Measurements from ENCODE around the gene TRABD2A. TPM values are rescaled to one million over a fixed set of nuclear protein-coding genes. Genes with fewer than 3 reads are reported as not detected.
A peak's percentile ranks its signal among the peaks of the same experiment; 100 is the strongest.

Gene TRABD2A
- total and polyA plus RNA-seq, 2 of the 13 experiments (the other 11 are each of a cell fraction or from before 2014, with no cell fraction given), result 0.15 TPM; not detected in 1

- TF ChIP-seq RNF219 (CRISPR knock-in tag; IDR thresholded peaks at IDR 0.05) (no peak; the same call in 1 of the 2 replicates), ZNF264 (CRISPR knock-in tag; IDR thresholded peaks at IDR 0.05) (peak; percentile 57; the same call in 1 of the 2 replicates), ZNF460 (CRISPR knock-in tag; IDR thresholded peaks at IDR 0.05; ENCODE audit: borderline replicate concordance) (no peak), ZNF569 (CRISPR knock-in tag; IDR thresholded peaks at IDR 0.05; ENCODE audit: borderline replicate concordance) (no peak), ZNF282 (IDR thresholded peaks at IDR 0.05; ENCODE audit: partially characterized antibody) (no peak), GZF1 (CRISPR knock-in tag; IDR thresholded peaks at IDR 0.05) (no peak), ZNF234 (CRISPR knock-in tag; conservative IDR thresholded peaks at IDR 0.05) (no peak), KLF12 (CRISPR knock-in tag; IDR thresholded peaks at IDR 0.05; ENCODE audit: borderline replicate concordance) (peak; percentile 97), ZBTB14 (CRISPR knock-in tag; IDR thresholded peaks at IDR 0.05) (peak; percentile 40; the same call in 1 of the 2 replicates), HNF1A (IDR thresholded peaks at IDR 0.05; ENCODE audit: low read depth) (no peak), HNF1A (CRISPR knock-in tag; IDR thresholded peaks at IDR 0.05; ENCODE audit: borderline replicate concordance) (peak; percentile 51; the same call in 1 of the 2 replicates), ZBTB34 (CRISPR knock-in tag; IDR thresholded peaks at IDR 0.05) (peak; percentile 71), ZNF687 (CRISPR knock-in tag; IDR thresholded peaks at IDR 0.05) (peak; percentile 88)
Observed at GRCh38 chr2:84905181-84906107, 24.6 kb upstream of the TRABD2A start, which contains the start of gene TMSB10 (continued).
